K562 (cell line): Measurements from ENCODE around the gene HNRNPA3. TPM values are rescaled to one million over a fixed set of nuclear protein-coding genes. Genes with fewer than 3 reads are reported as not detected.
A peak's percentile ranks its signal among the peaks of the same experiment; 100 is the strongest.

ENCODE experiments used
- ATAC-seq: fragments of 200-7000 bp; cut with Tn5 transposase; 3 replicates; pipeline ENCODE4 v1.9.1; 2020; ENCODE audit warnings: moderate library complexity
- Bru-seq: library from RNA; stranded (reverse); fragments of 400-500 nt; gene quantifications from one replicate; lab custom pipeline; 2021; lab: Mats Ljungman, UMichigan
- BruChase-seq, 2 experiments: library from RNA; stranded (reverse); fragments of 400-500 nt; gene quantifications; one replicate each; lab custom pipeline; 2021; lab: Mats Ljungman, UMichigan
- BruUV-seq: library from RNA; stranded (reverse); fragments of 400-500 nt; replicated peaks from 2 replicates; lab custom pipeline; 2021; lab: Mats Ljungman, UMichigan
- CTCF ChIA-PET: fragments of 300-600 bp; formaldehyde crosslinking; extraction: SDS; loops from one replicate; lab custom pipeline; 2021; ENCODE audit warnings: low intra/inter-chr PET ratio; lab: Yijun Ruan, JAX
- POLR2A ChIA-PET: fragments of 300-600, 350-650 bp; sonication (Branson Sonifier 250); formaldehyde crosslinking; extraction: SDS; loops from one replicate; lab custom pipeline; 2021; ENCODE audit warnings: antibody characterized with exemption, inconsistent platforms; lab: Yijun Ruan, JAX
- DNase-seq, 4 experiments: peaks; one replicate each; pipeline versions ENCODE4 v3.0.0 to v3.0.0-alpha.2; 2011 to 2018; ENCODE audit warnings: low spot score in 3 of 4, mixed read lengths in 3 of 4; ENCODE audit errors: extremely low read depth in 1 of 4
- FAIRE-seq: peaks from 2 replicates; lab custom pipeline; 2011; peaks lifted over from hg19 to GRCh38; lab: Jason Lieb, UNC
- H2AFZ ChIP-seq: 2 replicates; pipeline ENCODE4 v1.6.0; 2011; ENCODE audit warnings: low read depth, low read length, control low read depth, inconsistent platforms
- H3K27ac ChIP-seq: fragments of 200-600 bp; 3 replicates; pipeline ENCODE4 v1.8.0; 2011; ENCODE audit warnings: low read depth, mild to moderate bottlenecking, control low read depth, inconsistent platforms, low read length, moderate library complexity, mixed read lengths; ENCODE audit errors: extremely low read depth
- H3K27me3 ChIP-seq, 2 experiments: fragments of 300-600 bp in 1 of 2; 2 replicates in 1 of 2; 3 replicates in 1 of 2; pipeline versions ENCODE4 v1.6.0 to v1.8.0; 2011; ENCODE audit warnings: inconsistent platforms in 2 of 2, low read length in 2 of 2, mild to moderate bottlenecking in 1 of 2, mixed read lengths in 1 of 2, moderate library complexity in 1 of 2; ENCODE audit not compliant: control insufficient read depth in 2 of 2, insufficient read depth in 2 of 2
- H3K36me3 ChIP-seq: fragments of 300-600 bp; 3 replicates; pipeline ENCODE4 v1.8.0; 2011; ENCODE audit warnings: mild to moderate bottlenecking, low read length, inconsistent platforms; ENCODE audit not compliant: control insufficient read depth, insufficient read depth
- H3K4me1 ChIP-seq, 2 experiments: fragments of 200-600 bp in 1 of 2; replicated peaks in 1 of 2; 2 replicates in 1 of 2; 3 replicates in 1 of 2; pipeline versions ENCODE4 v1.5.1 to v1.8.0; 2011; ENCODE audit warnings: inconsistent platforms in 2 of 2, low read length in 2 of 2, mild to moderate bottlenecking in 1 of 2, mixed read lengths in 1 of 2, moderate library complexity in 1 of 2; ENCODE audit not compliant: control insufficient read depth in 2 of 2, insufficient read depth in 2 of 2
- H3K4me2 ChIP-seq: 2 replicates; pipeline ENCODE4 v1.6.1; 2011; ENCODE audit warnings: low read length, control low read depth, inconsistent platforms, mixed read lengths; ENCODE audit not compliant: insufficient read depth
- H3K4me3 ChIP-seq: fragments of 200-600 bp; sonication (generic), shearing (Covaris generic); 2 replicates; pipeline ENCODE4 v1.5.1; 2016; ENCODE audit warnings: control low read depth, inconsistent platforms
- H3K79me2 ChIP-seq: fragments of 200-600 bp; 3 replicates; pipeline ENCODE4 v1.8.0; 2011; ENCODE audit warnings: low read length, inconsistent platforms; ENCODE audit not compliant: control insufficient read depth, insufficient read depth
- H3K9ac ChIP-seq, 2 experiments: 2 replicates each; pipeline versions ENCODE4 v1.6.0 to v1.6.1; 2011; ENCODE audit warnings: low read depth in 2 of 2, low read length in 2 of 2, control low read depth in 1 of 2, inconsistent platforms in 1 of 2, mild to moderate bottlenecking in 1 of 2, mixed read lengths in 1 of 2; ENCODE audit not compliant: insufficient read depth in 1 of 2
- H3K9me1 ChIP-seq: one replicate; pipeline ENCODE4 v1.6.0; 2011; ENCODE audit warnings: inconsistent platforms, mild to moderate bottlenecking, low read length, moderate library complexity; ENCODE audit not compliant: control insufficient read depth, insufficient read depth
- H3K9me3 ChIP-seq: replicated peaks from 2 replicates; pipeline ENCODE4 v1.5.1; 2011; ENCODE audit warnings: low read depth, low read length, inconsistent platforms; ENCODE audit not compliant: control insufficient read depth, insufficient read depth
- H4K20me1 ChIP-seq: replicated peaks from 2 replicates; pipeline ENCODE4 v1.6.1; 2011; ENCODE audit warnings: low read length, inconsistent platforms, mixed read lengths; ENCODE audit not compliant: control insufficient read depth, insufficient read depth
- CREB1 ChIP-seq, 2 experiments: sonication (generic) in 1 of 2; formaldehyde crosslinking in 1 of 2; IDR thresholded peaks; 2 replicates each; pipeline versions ENCODE4 v1.6.1 to v1.8.0; 2012 to 2022; ENCODE audit warnings: inconsistent platforms in 1 of 2, mild to moderate bottlenecking in 1 of 2, missing genetic modification reagents in 1 of 2, moderate library complexity in 1 of 2
- KDM2B ChIP-seq: fragments of 250-450 bp; sonication (Bioruptor Pico); IDR thresholded peaks from 2 replicates; pipeline ENCODE4 v1.8.0; 2021; ENCODE audit warnings: mild to moderate bottlenecking, moderate library complexity
- MAFK ChIP-seq: IDR thresholded peaks from 2 replicates; pipeline ENCODE4 v1.6.1; 2011; ENCODE audit warnings: low read length, improper control_type of control experiment
- MAZ ChIP-seq, 2 experiments: fragments of 450-650 bp in 1 of 2; sonication (generic) in 1 of 2; formaldehyde crosslinking; IDR thresholded peaks in 1 of 2; conservative IDR thresholded peaks in 1 of 2; 2 replicates each; pipeline versions ENCODE4 v1.4.0 to v1.5.0; 2020; ENCODE audit warnings: mild to moderate bottlenecking in 1 of 2, missing genetic modification reagents in 1 of 2
- NFATC3 ChIP-seq: fragments of 450-650 bp; IDR thresholded peaks from 2 replicates; pipeline ENCODE4 v1.6.1; 2017; ENCODE audit warnings: mild to moderate bottlenecking
- NR1H2 ChIP-seq: sonication (generic); formaldehyde crosslinking; IDR thresholded peaks from 2 replicates; pipeline ENCODE4 v1.4.0; 2020; ENCODE audit warnings: mild to moderate bottlenecking, missing genetic modification reagents
- PML ChIP-seq: IDR thresholded peaks from 2 replicates; pipeline ENCODE4 v1.6.1; 2012; ENCODE audit warnings: low read length, inconsistent platforms
- POLR2G ChIP-seq: fragments of 200-400 bp; formaldehyde crosslinking; IDR thresholded peaks from 2 replicates; pipeline ENCODE4 v1.6.1; 2017; ENCODE audit warnings: low read depth, mild to moderate bottlenecking, antibody characterized with exemption, low read length, moderate library complexity
- POU5F1 ChIP-seq: fragments of 150-350 bp; IDR thresholded peaks from 2 replicates; pipeline ENCODE4 v1.6.1; 2014; ENCODE audit warnings: borderline replicate concordance, low read length, low read depth, mild to moderate bottlenecking; ENCODE audit not compliant: partially characterized antibody
- RAD51 ChIP-seq: fragments of 450-650 bp; IDR thresholded peaks from 2 replicates; pipeline ENCODE4 v1.7.1; 2016; ENCODE audit warnings: low read depth, mild to moderate bottlenecking, borderline replicate concordance
- SOX6 ChIP-seq: fragments of 450-650 bp; IDR thresholded peaks from 2 replicates; pipeline ENCODE4 v1.6.1; 2014; ENCODE audit warnings: mild to moderate bottlenecking
- SRSF1 ChIP-seq: fragments of 200-400 bp; formaldehyde crosslinking; IDR thresholded peaks from 2 replicates; pipeline ENCODE4 v1.6.1; 2017; ENCODE audit warnings: mild to moderate bottlenecking, low read depth, low read length, moderate library complexity
- WGBS: fragments of 100-300 bp; shearing (Covaris generic); methylation state at CpG from one replicate; pipeline ENCODE4 v1.1.6; 2016; ENCODE audit warnings: low coverage, mixed read lengths; ENCODE audit not compliant: insufficient coverage; ENCODE audit errors: missing lambda C conversion rate; 5-methylcytosine and 5-hydroxymethylcytosine counted together
- in situ Hi-C: fragments of 300-500 bp; cut with MboI; formaldehyde crosslinking; loops from 4 replicates; pipeline ENCODE4 v1.15.0; 2018; ENCODE audit warnings: inconsistent platforms, mixed read lengths
- intact Hi-C: fragments of 100-400 bp; cut with micrococcal nuclease; formaldehyde crosslinking; loops from 2 replicates; pipeline ENCODE4 v1.14.2; 2022
- long read RNA-seq, 3 experiments: library from polyadenylated mRNA in 2 of 3; library from RNA in 1 of 3; unstranded in 2 of 3; stranded (forward) in 1 of 3; transcript quantifications; one replicate each; pipeline ENCODE4 v2.0.0, GENCODE V29; 2019 to 2022
- polyA minus RNA-seq, 3 experiments: library from RNA; depleted of rRNA, polyadenylated mRNA; stranded (reverse); fragments of >200 nt; gene quantifications; 2 replicates each; pipeline ENCODE4 v1.2.3, GENCODE V29; 2011
- polyA plus RNA-seq, 8 experiments: library from polyadenylated mRNA; depleted of rRNA in 4 of 8; stranded (reverse) in 5 of 8; unstranded in 3 of 8; fragments of >200 nt; fragmentation: Nextera tagmentation in 2 of 8; fragmentation: Illumina TruSeq in 1 of 8; extraction: Ambion mirVana in 2 of 8; extraction: Trizol in 1 of 8; gene quantifications; 2 replicates each; pipeline versions ENCODE4 v1.2.1 to v1.2.3, GENCODE V29; 2011 to 2014; ENCODE audit warnings: inconsistent platforms in 1 of 8, missing spikeins in 1 of 8
- total RNA-seq, 7 experiments: library from RNA; depleted of rRNA in 6 of 7; stranded (reverse); fragments of >200 nt in 6 of 7; fragmentation: Illumina TruSeq in 2 of 7; extraction: Trizol in 2 of 7; gene quantifications; 2 replicates each; pipeline versions ENCODE4 v1.2.1 to v1.2.3, GENCODE V29; 2011 to 2021; ENCODE audit warnings: low replicate concordance in 1 of 7
- TF ChIP-seq, protein P1 (sequence below): sonication (generic); formaldehyde crosslinking; IDR thresholded peaks from 2 replicates; pipeline ENCODE4 v1.4.0; 2020; ENCODE audit warnings: mild to moderate bottlenecking, missing genetic modification reagents

HNRNPA3 gene
- 113 and 428 TPM in 2 replicates for total RNA-seq (2011; cell fraction: chromatin; rRNA removed; ENCODE audit: low replicate concordance)
- 48.9 and 75.0 TPM in 2 replicates for total RNA-seq (2011; cell fraction: nucleolus; rRNA removed)
- 198 and 354 TPM in 2 replicates for total RNA-seq (2011; cell fraction: nucleoplasm; rRNA removed)
- total RNA-seq (2014; rRNA removed) (72.8 and 79.5 TPM in 2 replicates), total RNA-seq (2014; rRNA removed; fragmentation: Illumina TruSeq; extraction: Trizol) (130 and 151 TPM in 2 replicates), total RNA-seq (2015; rRNA removed; fragmentation: Illumina TruSeq; extraction: Trizol) (112 and 114 TPM in 2 replicates), total RNA-seq (2021) (249 and 272 TPM in 2 replicates), polyA plus RNA-seq (2011; rRNA removed) (150 and 215 TPM in 2 replicates), polyA plus RNA-seq (2014; fragmentation: Illumina TruSeq; extraction: Trizol) (356 and 381 TPM in 2 replicates), polyA plus RNA-seq (2014; fragmentation: Nextera tagmentation; extraction: Ambion mirVana) (100 to 1,000 TPM; 108 to 192 TPM), polyA plus RNA-seq (2014; rRNA removed) (381 and 428 TPM in 2 replicates), polyA minus RNA-seq (2011; rRNA and poly(A)+ RNA removed) (97.6 and 107 TPM in 2 replicates), Bru-seq, nascent RNA (percentile 100 among the genes with signal in this experiment), BruChase-seq, experiment 1, labeled RNA remaining after a 2-hour chase (percentile 100 among the genes with signal in this experiment), BruChase-seq, experiment 2, labeled RNA remaining after a 6-hour chase (percentile 100 among the genes with signal in this experiment)
- 28.0 and 59.6 TPM in 2 replicates for polyA plus RNA-seq (2011; cell fraction: cytosol; rRNA removed)
- polyA plus RNA-seq (2011; cell fraction: nucleus; rRNA removed), result 96.2 and 150 TPM in 2 replicates
- polyA plus RNA-seq (2012), result 364 and 720 TPM in 2 replicates
- polyA minus RNA-seq (2011; cell fraction: cytosol; rRNA and poly(A)+ RNA removed), result 69.7 and 76.8 TPM in 2 replicates
- 57.9 and 104 TPM in 2 replicates for polyA minus RNA-seq (2011; cell fraction: nucleus; rRNA and poly(A)+ RNA removed)
- long read RNA-seq, experiment 1, full-length matches to known transcripts, result 211 of 568 reads
- long read RNA-seq, experiment 1, partial matches to known transcripts, result 161 of 568 reads
- long read RNA-seq, experiment 1, other reads (novel, unspliced or antisense), result 196 of 568 reads
- long read RNA-seq, experiment 2, full-length matches to known transcripts, result 116 of 604 reads
- long read RNA-seq, experiment 2, partial matches to known transcripts, result 290 of 604 reads
- long read RNA-seq, experiment 2, other reads (novel, unspliced or antisense), result 198 of 604 reads
- long read RNA-seq, experiment 3, full-length matches to known transcripts, result 8 of 31 reads
- long read RNA-seq, experiment 3, partial matches to known transcripts, result 13 of 31 reads
- long read RNA-seq, experiment 3, other reads (novel, unspliced or antisense), result 10 of 31 reads

DNA sequence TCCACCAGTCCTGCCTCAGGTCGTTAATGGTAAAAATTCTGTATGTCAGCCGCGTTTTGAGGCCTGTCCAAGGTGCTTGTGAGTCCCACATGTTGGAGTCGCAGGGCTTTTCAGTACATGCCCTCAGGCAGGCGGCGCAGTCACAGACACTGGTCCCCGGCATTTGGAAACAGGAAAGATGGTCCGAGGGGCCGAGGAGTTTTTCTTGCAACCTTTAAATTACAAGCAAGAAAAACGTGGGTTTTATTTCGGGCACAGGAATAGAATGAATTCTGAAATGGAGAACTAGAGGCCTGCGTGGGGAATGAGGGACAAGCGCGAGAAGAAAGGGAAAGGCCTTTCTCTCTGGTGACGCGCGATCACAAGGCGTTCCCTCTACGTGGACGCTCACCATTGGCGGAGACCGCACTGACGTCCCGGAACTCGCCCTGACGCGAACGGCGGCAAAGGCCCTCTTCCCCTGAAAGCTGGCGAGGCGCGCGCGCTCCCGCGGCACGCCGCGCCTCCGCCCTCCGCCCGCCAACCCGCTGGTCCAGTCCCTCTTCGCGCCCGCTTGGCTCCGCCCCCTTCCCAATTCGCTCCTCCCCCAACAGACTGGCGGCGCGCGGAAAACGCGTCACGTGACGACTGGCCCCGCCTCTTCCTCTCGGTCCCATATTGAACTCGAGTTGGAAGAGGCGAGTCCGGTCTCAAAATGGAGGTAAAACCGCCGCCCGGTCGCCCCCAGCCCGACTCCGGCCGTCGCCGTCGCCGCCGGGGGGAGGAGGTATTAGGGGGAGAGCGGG lies at the start of gene HNRNPA3:
TSS of gene HNRNPA3 (plus strand) at position 689 of the 785 bp plus-strand sequence. CDS start at position 695, 6 bp downstream.
- under 1% methylated on average over 43 of the region's 74 CpGs for WGBS
- Histone ChIP-seq H4K20me1 (peaks cover 17% of the 10 kb centered on the region), H3K4me1 (peaks cover 5 to 7% of the 10 kb centered on the region in 2 experiments; a peak in 4 of 5 replicates), H3K27me3 (no peaks in the 10 kb centered on the region), H3K36me3 (peaks cover 39% of the 10 kb centered on the region), H3K4me3 (peak within 1 kb of the TSS; percentile 90), H2AFZ (peak within 1 kb of the TSS; percentile 70), H3K4me2 (peak within 1 kb of the TSS; percentile 98), H3K9me1 (no peaks in the 10 kb centered on the region), H3K9me3 (no peaks in the 10 kb centered on the region), H3K79me2 (peaks cover 64% of the 10 kb centered on the region), H3K9ac (peak within 1 kb of the TSS; percentile 97 to 99), H3K27ac (peak within 1 kb of the TSS; percentile 99)
- no TSS peak for BruUV-seq
- intact Hi-C loops (loop anchor here (1.0 to 2.0 kb wide), 3 partner anchors 31 to 51 kb away; no protein-coding TSS in a partner anchor), in situ Hi-C loops (no loop called here)
- ATAC-seq (peak; percentile 88), FAIRE-seq (peak; percentile 95), DNase-seq (peak; percentile 98 to 100 (median 98))
- ChIA-PET CTCF (interaction anchor here (1.3 kb wide), 1 partner anchor 48 kb away, joined by 4 read pairs; no protein-coding TSS in a partner anchor), POLR2A (interaction anchor here (0.6 to 1.8 kb wide), 26 partner anchors 8 to 511 kb away, joined by 3 to 33 read pairs (median 4); partner anchors contain the start of gene NFE2L2)
- TF ChIP-seq RAD51 (peak; percentile 99), POU5F1 (no peak), CREB1 (IDR thresholded peaks at IDR 0.05) (peak; percentile 94), CREB1 (CRISPR knock-in tag; IDR thresholded peaks at IDR 0.05) (peak; percentile 98), SOX6 (no peak; the same call in 1 of the 2 replicates), MAZ (CRISPR knock-in tag; conservative IDR thresholded peaks at IDR 0.05 in 1 of 2, IDR thresholded peaks at IDR 0.05 in 1 of 2) (peak in 1 of 2 experiments; percentile 65; a peak in 3 of 4 replicates), NR1H2 (no peak), NFATC3 (0 out of 2 replicates have a peak, but pooled peaks have one; percentile 75), KDM2B (CRISPR knock-in tag) (no peak), PML (peak; percentile 94), POLR2G (no peak; the same call in 1 of the 2 replicates), MAFK (no peak), SRSF1 (no peak)
- TF ChIP-seq, protein P1, sequence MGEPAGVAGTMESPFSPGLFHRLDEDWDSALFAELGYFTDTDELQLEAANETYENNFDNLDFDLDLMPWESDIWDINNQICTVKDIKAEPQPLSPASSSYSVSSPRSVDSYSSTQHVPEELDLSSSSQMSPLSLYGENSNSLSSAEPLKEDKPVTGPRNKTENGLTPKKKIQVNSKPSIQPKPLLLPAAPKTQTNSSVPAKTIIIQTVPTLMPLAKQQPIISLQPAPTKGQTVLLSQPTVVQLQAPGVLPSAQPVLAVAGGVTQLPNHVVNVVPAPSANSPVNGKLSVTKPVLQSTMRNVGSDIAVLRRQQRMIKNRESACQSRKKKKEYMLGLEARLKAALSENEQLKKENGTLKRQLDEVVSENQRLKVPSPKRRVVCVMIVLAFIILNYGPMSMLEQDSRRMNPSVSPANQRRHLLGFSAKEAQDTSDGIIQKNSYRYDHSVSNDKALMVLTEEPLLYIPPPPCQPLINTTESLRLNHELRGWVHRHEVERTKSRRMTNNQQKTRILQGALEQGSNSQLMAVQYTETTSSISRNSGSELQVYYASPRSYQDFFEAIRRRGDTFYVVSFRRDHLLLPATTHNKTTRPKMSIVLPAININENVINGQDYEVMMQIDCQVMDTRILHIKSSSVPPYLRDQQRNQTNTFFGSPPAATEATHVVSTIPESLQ, result no peak; the same call in 1 of the 2 replicates
